ENCODE results near the gene SLC2A4. TPM values are rescaled to one million over a fixed set of nuclear protein-coding genes. Genes with fewer than 3 reads are reported as not detected.

The SLC2A4 gene
- under 0.01 TPM for total RNA-seq

GRCh38 chr17:7281074-7281952 is at the start of gene SLC2A4:
TSS of gene SLC2A4 (plus strand) at chr17:7281718. CDS start at chr17:7281935, 217 bp downstream.
- FAIRE-seq: no peak
- DNase-seq (ENCODE audit: low spot score in 2 of 2): peak; percentile 85 to 98

GRCh38 chr17:7232114-7232513 is 49.4 kb upstream of the SLC2A4 start:
- FAIRE-seq (no peak), DNase-seq (ENCODE audit: low spot score in 2 of 2) (no peak)

- FAIRE-seq: no peak
- no peak for DNase-seq (ENCODE audit: low spot score in 2 of 2)
These were observed 47.8 kb upstream of the SLC2A4 start for GRCh38 chr17:7233701-7234082.

- DNase-seq (ENCODE audit: low spot score in 2 of 2) (peak; percentile 97 to 98), FAIRE-seq (no peak)
These were observed 47.2 kb upstream of the SLC2A4 start, which contains the start of gene DVL2 for GRCh38 chr17:7234083-7234951. TSS of gene DVL2 (minus strand) at chr17:7234517. CDS start at chr17:7234262, 255 bp downstream.

GRCh38 chr17:7235693-7236665 is 45.5 kb upstream of the SLC2A4 start:
- FAIRE-seq (no peak), DNase-seq (ENCODE audit: low spot score in 2 of 2) (no peak)

GRCh38 chr17:7236808-7237207 is 44.7 kb upstream of the SLC2A4 start:
- no peak for DNase-seq (ENCODE audit: low spot score in 2 of 2)
- no peak for FAIRE-seq

GRCh38 chr17:7237266-7237760 is 44.2 kb upstream of the SLC2A4 start:
- no peak for DNase-seq (ENCODE audit: low spot score in 2 of 2)
- no peak for FAIRE-seq

- DNase-seq (ENCODE audit: low spot score in 2 of 2): peak; percentile 76
- no peak for FAIRE-seq
These were observed 43.6 kb upstream of the SLC2A4 start for GRCh38 chr17:7237761-7238419.

- no peak for DNase-seq (ENCODE audit: low spot score in 2 of 2)
- FAIRE-seq: no peak
These were observed 43.0 kb upstream of the SLC2A4 start for GRCh38 chr17:7238420-7239090.

GRCh38 chr17:7239091-7240027 is 42.2 kb upstream of the SLC2A4 start, which contains the start of gene PHF23:
TSS of gene PHF23 (minus strand) at chr17:7239457. CDS start at chr17:7239279, 178 bp downstream.
- DNase-seq (ENCODE audit: low spot score in 2 of 2) (peak; percentile 98), FAIRE-seq (peak; percentile 73)

- DNase-seq (ENCODE audit: low spot score in 2 of 2) (no peak), FAIRE-seq (no peak)
These were observed 41.1 kb upstream of the SLC2A4 start for GRCh38 chr17:7240375-7240774.

GRCh38 chr17:7241090-7241733 is 40.3 kb upstream of the SLC2A4 start:
- FAIRE-seq (no peak), DNase-seq (ENCODE audit: low spot score in 2 of 2) (no peak)

- FAIRE-seq: no peak
- peak; percentile 81 to 88 for DNase-seq (ENCODE audit: low spot score in 2 of 2)
These were observed 39.5 kb upstream of the SLC2A4 start, which contains the start of gene GABARAP for GRCh38 chr17:7241783-7242716. TSS of gene GABARAP (minus strand) at chr17:7242449. CDS start at chr17:7242330, 119 bp downstream.

GRCh38 chr17:7242717-7243452 is 38.6 kb upstream of the SLC2A4 start:
- DNase-seq (ENCODE audit: low spot score in 2 of 2) (peak; percentile 91 to 93), FAIRE-seq (no peak)

GRCh38 chr17:7243453-7243729 is 38.1 kb upstream of the SLC2A4 start:
- DNase-seq (ENCODE audit: low spot score in 2 of 2) (no peak), FAIRE-seq (no peak)
